Heart left ventricle (tissue), 13 donors: Measurements from ENCODE around the gene NUSAP1.

Experiments
- POLR2A ChIP-seq, 2 donors: fragments of 450-650 bp; IDR thresholded peaks; one replicate each; pipeline ENCODE4 v1.6.1; 2017; ENCODE audit warnings: antibody characterized with exemption in 2 of 2, mild to moderate bottlenecking in 2 of 2, moderate library complexity in 2 of 2
- TF ChIP-seq, protein P1 (sequence below), 12 donors: fragments of 200-600 bp; sonication (generic) in 4 of 12; IDR thresholded peaks; one replicate each; pipeline versions ENCODE4 v1.5.0 to v1.8.0; 2018 to 2022; ENCODE audit warnings: antibody characterized with exemption in 12 of 12, mild to moderate bottlenecking in 5 of 12
- donor health status: ischemic (EF 13 %, LVEDD 7.1; RV severe dilation, severe dysfunction).
- donor health status: DM: no; HTN: yes; CAD: no.
- donor health status: DM: no; HTN: no; CAD: no.
- donor health status: ischemic (EF 25% LVEDD 6.9; RV normal size, moderate dysfunction).
- donor health status: ischemic (EF 25% LVEDD 5.7; RV mildly dilated, moderate dysfunction).
- donor health status: ischemic (EF 35%, LVEDD 5.7; RV mildly dilated, moderate dysfunction).
- donor health status: nonischemic (EF 11% LVEDD 7.7; RV severe dilation, severe dysfunction).
- donor health status: DM: yes; HTN: yes; CAD: no.
- donor health status: PGD.
- donor health status: ischemic (EF 29% LVEDD 5.4; RV normal size, mild dysfunction).
- donor health status: nonischemic (EF 23%, LVEDD 6.1; RV moderate dilation, normal function).

GRCh38 chr15:41323611-41324010, 9.1 kb upstream of the NUSAP1 start:
- TF ChIP-seq, protein P1, sequence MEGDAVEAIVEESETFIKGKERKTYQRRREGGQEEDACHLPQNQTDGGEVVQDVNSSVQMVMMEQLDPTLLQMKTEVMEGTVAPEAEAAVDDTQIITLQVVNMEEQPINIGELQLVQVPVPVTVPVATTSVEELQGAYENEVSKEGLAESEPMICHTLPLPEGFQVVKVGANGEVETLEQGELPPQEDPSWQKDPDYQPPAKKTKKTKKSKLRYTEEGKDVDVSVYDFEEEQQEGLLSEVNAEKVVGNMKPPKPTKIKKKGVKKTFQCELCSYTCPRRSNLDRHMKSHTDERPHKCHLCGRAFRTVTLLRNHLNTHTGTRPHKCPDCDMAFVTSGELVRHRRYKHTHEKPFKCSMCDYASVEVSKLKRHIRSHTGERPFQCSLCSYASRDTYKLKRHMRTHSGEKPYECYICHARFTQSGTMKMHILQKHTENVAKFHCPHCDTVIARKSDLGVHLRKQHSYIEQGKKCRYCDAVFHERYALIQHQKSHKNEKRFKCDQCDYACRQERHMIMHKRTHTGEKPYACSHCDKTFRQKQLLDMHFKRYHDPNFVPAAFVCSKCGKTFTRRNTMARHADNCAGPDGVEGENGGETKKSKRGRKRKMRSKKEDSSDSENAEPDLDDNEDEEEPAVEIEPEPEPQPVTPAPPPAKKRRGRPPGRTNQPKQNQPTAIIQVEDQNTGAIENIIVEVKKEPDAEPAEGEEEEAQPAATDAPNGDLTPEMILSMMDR (IDR thresholded peaks at IDR 0.05): no peak
- TF ChIP-seq POLR2A (IDR thresholded peaks at IDR 0.05): no peak
